Activated T-cell treated with anti-CD3 and anti-CD28 coated beads, Interleukin-2, amount 50 U/mL, for 1 hour (primary cell): ENCODE data around the gene FAU.
"Not testable (repeated sequence)": the region's sequence is repeated elsewhere in the genome, so short reads cannot be mapped to it uniquely, and the experiment has no call there.

Experiments
- DNase-seq: peaks from one replicate; pipeline ENCODE4 v3.0.0-alpha.2; 2020

The FAU gene

GRCh38 chr11:65119670-65119995, 2.3 kb downstream of the FAU start:
- DNase-seq: no peak

- DNase-seq: not testable (repeated sequence)
Measured at GRCh38 chr11:65118891-65119669, 2.9 kb downstream of the FAU start.

DNA sequence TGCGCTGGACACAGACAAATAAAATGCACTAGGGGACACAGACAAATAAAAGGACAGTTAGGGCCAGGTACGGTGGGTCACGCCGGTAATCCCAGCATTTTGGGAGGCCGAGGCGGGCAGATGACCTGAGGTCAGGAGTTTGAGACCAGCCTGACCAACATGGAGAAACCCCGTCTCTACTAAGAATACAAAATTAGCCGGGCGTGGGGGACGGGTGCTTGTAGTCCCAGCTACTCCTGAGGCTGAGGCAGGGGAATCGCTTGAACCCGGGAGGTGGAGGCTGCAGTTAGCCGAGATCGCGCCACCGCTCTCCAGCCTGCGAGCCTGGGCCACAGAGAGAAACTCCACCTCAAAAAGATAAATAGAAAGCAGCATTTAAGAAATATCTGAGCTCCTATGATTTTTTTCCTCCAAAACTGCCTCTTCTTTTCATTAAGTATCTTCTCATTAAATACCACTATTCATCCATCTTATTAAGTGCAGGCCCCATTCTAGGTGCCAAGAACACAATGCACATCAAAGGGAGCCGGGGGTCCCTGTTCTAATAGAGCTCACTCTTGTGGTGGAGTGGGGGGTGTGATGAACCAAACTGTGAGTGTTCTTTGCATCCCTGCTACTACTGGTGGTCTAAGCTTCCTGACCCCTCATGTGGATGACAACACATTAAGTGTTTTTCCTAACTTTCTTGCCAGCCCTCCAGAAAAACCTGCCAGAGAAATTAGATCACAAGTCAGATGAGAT, 3.7 kb downstream of the FAU start:
- DNase-seq: no peak

DNA sequence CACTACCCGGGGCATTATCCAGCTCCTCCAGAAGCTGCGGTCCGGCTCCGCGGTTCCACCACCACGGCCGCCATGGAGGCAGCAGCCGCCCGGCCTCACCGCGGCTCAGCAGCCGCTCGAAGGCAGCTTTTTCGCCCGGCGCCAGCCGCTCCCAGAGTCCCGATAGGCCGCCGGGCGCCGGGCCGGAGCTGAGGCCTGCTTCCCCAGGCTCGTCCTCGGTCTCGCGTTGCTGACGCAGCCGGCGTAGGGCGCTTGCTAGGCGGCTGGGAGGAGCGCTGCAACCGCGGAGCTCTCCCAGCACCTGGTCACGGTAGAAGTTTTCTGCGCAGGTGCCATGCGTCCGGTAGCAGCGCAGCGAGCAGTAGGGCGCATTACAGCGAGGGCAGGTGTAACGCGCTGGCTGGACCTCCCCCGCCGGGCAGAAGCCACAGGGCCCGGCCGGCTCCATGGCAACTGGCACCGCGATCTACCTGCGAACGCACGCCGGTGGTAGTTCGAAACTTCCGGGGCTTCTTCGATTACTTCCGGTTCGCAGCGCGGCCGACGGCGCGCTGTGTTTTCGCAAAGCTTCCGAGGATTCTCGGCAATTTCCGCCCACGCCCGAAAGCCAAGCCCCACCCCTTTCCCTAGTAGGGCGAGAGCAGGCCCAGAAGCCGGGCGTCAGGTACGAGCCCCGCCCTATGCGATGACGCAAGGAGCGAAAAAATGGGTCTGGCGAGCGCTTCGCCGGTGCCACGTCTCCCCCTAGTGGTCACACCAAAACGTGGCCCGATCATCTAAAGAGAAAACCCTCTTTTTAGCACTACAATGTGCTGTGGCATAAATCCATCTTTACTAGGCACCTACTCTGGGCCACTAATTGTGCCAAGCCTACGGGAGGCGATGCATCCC, 4.5 kb downstream of the FAU start, which contains the start of gene ZNHIT2:
ZNHIT2 (minus strand) TSS at position 496 of the 891 bp plus-strand sequence; CDS start at position 448, 48 bp downstream.
- peak; percentile 99 for DNase-seq

- DNase-seq: no peak
Measured at GRCh38 chr11:65116370-65117205, 5.3 kb downstream of the FAU start.

DNA sequence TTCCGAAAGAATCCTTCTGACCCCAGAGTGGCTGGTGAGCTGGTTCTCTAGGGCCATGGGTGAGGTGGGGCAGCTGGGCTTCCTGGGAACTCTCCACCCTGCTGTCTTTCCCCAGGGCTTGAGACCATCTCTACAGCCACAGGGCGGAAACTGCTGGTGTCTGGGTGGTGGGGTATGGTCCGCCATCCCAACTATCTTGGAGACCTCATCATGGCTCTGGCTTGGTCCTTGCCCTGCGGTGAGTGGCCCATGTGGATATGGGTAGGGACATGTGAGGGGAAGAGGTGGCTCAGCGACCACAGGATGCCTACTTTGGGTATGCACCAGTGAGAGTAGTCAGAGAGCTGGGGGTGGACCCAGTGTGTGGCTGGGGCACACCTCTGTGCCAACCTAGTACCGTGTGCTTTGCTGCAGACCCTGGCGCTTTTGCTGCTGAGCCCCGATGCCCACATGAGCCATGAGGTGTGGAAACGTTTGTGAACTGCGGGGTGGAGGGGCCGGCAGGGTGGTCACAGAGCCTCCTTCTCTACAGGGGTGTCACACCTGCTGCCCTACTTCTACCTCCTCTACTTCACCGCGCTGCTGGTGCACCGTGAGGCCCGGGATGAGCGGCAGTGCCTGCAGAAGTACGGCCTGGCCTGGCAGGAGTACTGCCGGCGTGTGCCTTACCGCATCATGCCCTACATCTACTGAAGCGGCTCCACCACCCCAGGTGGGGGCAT, 6.4 kb downstream of the FAU start:
- no peak for DNase-seq

- DNase-seq: no peak
Measured at GRCh38 chr11:65114538-65115171, 7.3 kb downstream of the FAU start.

DNA sequence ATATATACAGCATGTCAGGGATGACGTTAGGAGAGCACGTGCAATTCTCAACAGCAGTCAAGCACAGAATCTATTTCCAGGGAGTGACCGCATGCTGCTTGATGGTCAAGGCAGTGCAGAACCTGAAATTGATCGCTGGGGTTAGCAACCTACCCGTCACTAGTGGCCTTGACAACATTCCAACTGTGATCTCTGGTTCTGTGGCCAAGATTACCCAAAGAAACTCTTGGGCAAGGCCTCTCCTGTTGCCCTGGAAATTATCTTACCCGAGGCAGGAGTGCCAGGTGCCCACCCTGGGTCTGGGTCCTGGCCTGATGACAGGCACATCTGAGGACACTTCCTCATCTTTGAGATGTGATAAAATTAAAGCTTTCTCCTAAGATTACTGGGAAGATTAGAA, 8.1 kb downstream of the FAU start:
- no peak for DNase-seq

DNA sequence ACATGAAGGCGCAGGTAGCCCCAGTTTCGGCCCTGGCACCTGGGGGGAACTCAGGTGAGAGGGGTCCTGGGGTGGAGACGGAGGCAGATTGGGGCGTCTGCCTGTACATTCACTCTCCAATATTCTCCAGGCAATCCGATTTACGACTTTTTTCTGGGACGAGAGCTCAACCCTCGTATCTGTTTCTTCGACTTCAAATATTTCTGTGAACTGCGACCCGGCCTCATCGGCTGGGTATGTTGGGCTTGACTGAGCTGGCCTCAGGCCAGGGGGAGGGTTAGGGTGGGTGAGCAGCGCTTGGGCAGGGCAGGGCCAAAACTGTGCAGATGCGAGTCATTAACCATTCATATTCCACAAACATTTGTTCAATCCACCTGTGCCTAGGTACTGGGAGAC, 8.6 kb downstream of the FAU start:
- DNase-seq: no peak

DNA sequence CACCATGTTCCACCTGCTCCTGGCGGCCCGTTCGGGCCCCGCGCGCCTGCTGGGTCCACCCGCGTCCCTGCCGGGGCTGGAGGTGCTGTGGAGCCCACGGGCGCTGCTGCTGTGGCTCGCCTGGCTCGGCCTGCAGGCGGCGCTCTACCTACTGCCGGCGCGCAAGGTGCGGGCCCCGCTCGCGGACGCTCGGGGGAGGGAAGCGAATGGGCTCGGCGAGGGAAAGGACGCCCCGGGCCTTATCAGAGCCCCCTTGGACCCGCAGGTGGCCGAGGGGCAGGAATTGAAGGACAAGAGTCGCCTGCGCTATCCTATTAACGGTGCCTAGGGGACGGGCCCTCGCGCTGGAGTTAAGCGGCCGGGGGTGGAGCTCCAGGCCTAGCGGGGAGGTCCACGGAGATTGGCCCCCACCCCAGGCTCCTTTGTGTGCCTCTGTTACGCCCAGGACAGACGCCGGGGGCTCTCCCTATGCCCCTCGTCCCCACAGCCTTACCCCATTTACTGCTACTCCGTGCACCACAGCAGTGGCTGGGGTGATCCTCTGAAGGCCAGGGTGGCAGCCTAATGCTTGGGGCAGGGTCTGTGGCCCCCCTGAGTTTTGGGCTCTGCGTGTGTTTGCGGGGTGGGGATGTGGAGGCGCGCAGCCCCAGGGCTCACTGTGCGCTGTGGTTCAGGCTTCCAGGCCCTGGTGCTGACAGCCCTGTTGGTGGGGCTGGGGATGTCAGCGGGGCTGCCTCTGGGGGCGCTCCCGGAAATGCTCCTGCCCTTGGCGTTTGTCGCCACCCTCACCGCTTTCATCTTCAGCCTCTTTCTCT, 9.2 kb downstream of the FAU start:
- DNase-seq: peak; percentile 82

DNA sequence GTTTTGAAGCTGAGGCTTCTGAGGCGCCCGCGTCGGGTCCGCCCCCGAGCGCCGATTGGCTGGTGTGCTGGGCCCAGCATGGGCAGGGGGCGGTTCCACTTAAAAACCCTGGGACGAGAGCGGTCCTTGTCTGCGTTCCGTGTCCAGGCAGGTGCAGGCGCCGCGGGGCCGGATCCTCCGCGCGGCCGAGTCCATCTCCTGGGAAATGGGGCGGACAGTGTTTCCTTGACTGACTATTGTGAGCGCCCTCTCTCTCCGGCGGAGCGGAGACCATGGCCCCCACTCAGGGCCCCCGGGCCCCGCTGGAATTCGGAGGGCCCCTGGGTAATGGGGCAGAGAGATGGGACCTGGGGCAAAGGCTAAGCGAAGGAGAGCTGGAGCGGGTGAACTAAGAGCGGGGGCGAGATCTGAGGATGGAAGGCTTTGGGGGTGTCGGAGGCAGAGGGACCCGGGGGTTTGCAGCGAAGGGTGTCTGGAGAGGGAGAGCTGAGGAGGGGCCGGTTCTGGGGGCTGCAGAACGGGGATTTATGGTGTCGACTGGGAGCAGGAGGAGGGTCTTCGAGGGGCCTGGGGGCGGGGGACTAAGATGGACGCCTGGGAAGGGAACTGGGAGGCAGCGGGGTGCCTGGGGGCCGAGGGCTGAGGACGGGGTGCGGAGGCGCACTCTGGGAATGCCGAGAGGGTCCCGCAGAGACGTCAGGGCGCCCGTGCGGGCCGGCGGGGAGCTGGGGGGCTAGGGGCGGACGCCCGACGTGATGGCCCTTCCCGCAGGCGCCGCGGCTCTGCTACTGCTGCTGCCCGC, 10.0 kb downstream of the FAU start, which contains the start of gene TM7SF2:
TM7SF2 (plus strand) TSS at position 129 of the 802 bp plus-strand sequence; CDS start at position 273, 144 bp downstream.
- peak; percentile 93 for DNase-seq

GRCh38 chr11:65111159-65111743, 10.7 kb downstream of the FAU start:
- no peak for DNase-seq

GRCh38 chr11:65110354-65110861, 11.5 kb downstream of the FAU start:
- DNase-seq: peak; percentile 98

DNA sequence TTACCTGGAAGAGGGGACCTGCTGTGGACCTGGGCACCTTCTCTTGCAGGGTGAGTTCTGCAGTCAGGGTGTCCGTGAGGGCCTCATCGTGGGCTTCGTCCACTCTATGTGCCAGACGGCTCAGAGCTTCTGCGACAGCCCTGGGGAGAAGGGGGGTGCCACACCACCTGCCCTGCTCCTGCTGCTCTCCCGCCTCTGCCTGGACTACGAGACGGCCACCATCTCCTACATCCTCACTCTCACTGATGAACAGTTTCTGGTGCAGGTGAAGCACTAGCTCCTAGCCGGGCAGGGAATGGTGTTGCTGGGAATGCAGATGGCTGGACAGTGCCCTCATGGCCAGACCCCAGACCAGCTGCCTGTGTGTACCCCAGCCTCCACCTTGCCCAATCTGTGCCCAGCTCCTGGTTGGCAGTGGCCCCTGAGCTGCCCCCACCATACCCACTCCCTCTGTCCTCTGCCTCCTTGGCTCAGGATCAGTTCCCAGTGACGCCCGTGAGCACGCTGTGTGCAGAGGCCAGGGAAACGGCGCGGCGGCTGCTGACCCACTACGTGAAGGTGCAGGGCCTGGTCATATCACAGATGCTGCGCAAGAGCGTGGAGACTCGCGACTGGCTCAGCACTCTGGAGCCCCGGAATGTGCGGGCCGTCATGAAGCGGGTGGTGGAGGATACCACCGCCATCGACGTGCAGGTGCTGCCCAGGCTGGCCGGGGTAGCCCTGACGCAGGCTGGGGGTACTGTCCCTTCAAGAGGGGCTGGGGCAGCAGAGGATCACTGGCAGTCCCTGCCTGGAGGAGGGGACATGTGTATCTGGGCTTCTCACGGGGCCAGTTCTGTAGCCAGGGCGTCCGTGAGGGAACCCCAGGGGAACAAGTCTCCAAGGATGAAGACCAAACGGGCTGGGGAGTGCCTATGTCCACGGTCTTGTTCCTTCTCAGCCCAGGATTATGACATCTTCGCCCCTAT, 12.4 kb downstream of the FAU start:
- no peak for DNase-seq

GRCh38 chr11:65108469-65109123, 13.3 kb downstream of the FAU start:
- no peak for DNase-seq

- DNase-seq: no peak
Measured at GRCh38 chr11:65107751-65108468, 14.0 kb downstream of the FAU start.
